ENCODE data around the gene SYNM. TPM values are rescaled to one million over a fixed set of nuclear protein-coding genes. Genes with fewer than 3 reads are reported as not detected.
A peak's percentile ranks its signal among the peaks of the same experiment; 100 is the strongest.

The SYNM gene
- total RNA-seq, 2 donors from 2014 or later: 2.3 to 12.5 TPM

- Mint-ChIP-seq H3K27me3 (ENCODE audit: insufficient read depth) (no peaks in the 10 kb centered on the region), H3K36me3 (ENCODE audit: low read depth) (peaks cover 22% of the 10 kb centered on the region), H3K27ac (no peak overlapping the region), H3K4me3 (no peak overlapping the region), H3K4me1 (peaks cover 53% of the 10 kb centered on the region), H3K9me3 (peaks cover 3% of the 10 kb centered on the region)
- H3K9me3 ChIP-seq (ENCODE audit: control insufficient read depth, low read length): no peaks in the 10 kb centered on the region
- H3K27me3 ChIP-seq (ENCODE audit: control insufficient read depth, insufficient read depth, low read length, poor library complexity, severe bottlenecking): no peaks in the 10 kb centered on the region
- WGBS, 2 experiments (ENCODE audit: insufficient coverage in 1 of 2, insufficient read length in 1 of 2): 80 to 88% methylated on average over 1 to 3 of the region's 3 CpGs
- TF ChIP-seq, protein P1, sequence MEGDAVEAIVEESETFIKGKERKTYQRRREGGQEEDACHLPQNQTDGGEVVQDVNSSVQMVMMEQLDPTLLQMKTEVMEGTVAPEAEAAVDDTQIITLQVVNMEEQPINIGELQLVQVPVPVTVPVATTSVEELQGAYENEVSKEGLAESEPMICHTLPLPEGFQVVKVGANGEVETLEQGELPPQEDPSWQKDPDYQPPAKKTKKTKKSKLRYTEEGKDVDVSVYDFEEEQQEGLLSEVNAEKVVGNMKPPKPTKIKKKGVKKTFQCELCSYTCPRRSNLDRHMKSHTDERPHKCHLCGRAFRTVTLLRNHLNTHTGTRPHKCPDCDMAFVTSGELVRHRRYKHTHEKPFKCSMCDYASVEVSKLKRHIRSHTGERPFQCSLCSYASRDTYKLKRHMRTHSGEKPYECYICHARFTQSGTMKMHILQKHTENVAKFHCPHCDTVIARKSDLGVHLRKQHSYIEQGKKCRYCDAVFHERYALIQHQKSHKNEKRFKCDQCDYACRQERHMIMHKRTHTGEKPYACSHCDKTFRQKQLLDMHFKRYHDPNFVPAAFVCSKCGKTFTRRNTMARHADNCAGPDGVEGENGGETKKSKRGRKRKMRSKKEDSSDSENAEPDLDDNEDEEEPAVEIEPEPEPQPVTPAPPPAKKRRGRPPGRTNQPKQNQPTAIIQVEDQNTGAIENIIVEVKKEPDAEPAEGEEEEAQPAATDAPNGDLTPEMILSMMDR (conservative IDR thresholded peaks at IDR 0.05): no peak
- no peak overlapping the region for H3K9ac ChIP-seq (ENCODE audit: extremely low read depth, low read length, poor library complexity, severe bottlenecking)
- no peak for DNase-seq
- no peak overlapping the region for H3K4me3 ChIP-seq (ENCODE audit: low read length)
- H3K4me1 ChIP-seq (ENCODE audit: control insufficient read depth, insufficient read depth, low read length): peaks cover 15% of the 10 kb centered on the region
- no peak overlapping the region for H3K27ac ChIP-seq (ENCODE audit: low read depth, low read length)
- peaks cover 5% of the 10 kb centered on the region for H3K36me3 ChIP-seq (ENCODE audit: control insufficient read depth, insufficient read depth, low read length)
Observed at GRCh38 chr15:99180086-99180963, 75.4 kb downstream of the SYNM start.

DNA sequence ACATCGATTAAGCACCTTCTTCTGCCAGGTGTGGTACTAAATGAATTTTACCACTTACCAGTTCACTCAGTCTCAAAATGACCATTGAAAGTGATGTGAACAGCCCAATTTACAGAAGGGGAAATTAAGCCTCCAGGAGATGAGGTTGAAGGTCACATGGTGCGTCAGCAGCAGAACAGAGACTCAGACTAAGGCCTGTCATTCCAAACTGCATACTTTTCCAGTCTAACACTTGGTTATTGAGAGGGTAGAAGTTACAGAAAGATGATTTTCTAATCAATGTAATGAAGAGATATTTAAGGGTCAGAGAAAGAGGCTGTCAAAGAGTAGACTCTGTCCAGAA is 76.1 kb downstream of the SYNM start:
- H3K4me3 ChIP-seq (ENCODE audit: low read length): no peak overlapping the region
- no peaks in the 10 kb centered on the region for H3K27me3 ChIP-seq (ENCODE audit: control insufficient read depth, insufficient read depth, low read length, poor library complexity, severe bottlenecking)
- WGBS, 2 experiments (ENCODE audit: insufficient coverage in 1 of 2, insufficient read length in 1 of 2): 83 to 92% methylated on average over 2 of the region's 2 CpGs
- Mint-ChIP-seq H3K27ac (no peak overlapping the region), H3K9me3 (peaks cover 3% of the 10 kb centered on the region), H3K4me3 (no peak overlapping the region), H3K36me3 (ENCODE audit: low read depth) (peaks cover 22% of the 10 kb centered on the region), H3K27me3 (ENCODE audit: insufficient read depth) (no peaks in the 10 kb centered on the region), H3K4me1 (peaks cover 49% of the 10 kb centered on the region)
- no peak for DNase-seq
- H3K36me3 ChIP-seq (ENCODE audit: control insufficient read depth, insufficient read depth, low read length): peaks cover 5% of the 10 kb centered on the region
- peaks cover 14% of the 10 kb centered on the region for H3K4me1 ChIP-seq (ENCODE audit: control insufficient read depth, insufficient read depth, low read length)
- no peak overlapping the region for H3K9ac ChIP-seq (ENCODE audit: extremely low read depth, low read length, poor library complexity, severe bottlenecking)
- no peaks in the 10 kb centered on the region for H3K9me3 ChIP-seq (ENCODE audit: control insufficient read depth, low read length)
- no peak overlapping the region for H3K27ac ChIP-seq (ENCODE audit: low read depth, low read length)
- TF ChIP-seq, protein P1 (conservative IDR thresholded peaks at IDR 0.05): no peak

GRCh38 chr15:99181545-99181971 is 76.7 kb downstream of the SYNM start:
- Histone ChIP-seq H3K4me1 (ENCODE audit: control insufficient read depth, insufficient read depth, low read length) (peaks cover 14% of the 10 kb centered on the region), H3K36me3 (ENCODE audit: control insufficient read depth, insufficient read depth, low read length) (peaks cover 5% of the 10 kb centered on the region), H3K4me3 (ENCODE audit: low read length) (no peak overlapping the region), H3K9me3 (ENCODE audit: control insufficient read depth, low read length) (no peaks in the 10 kb centered on the region), H3K27ac (ENCODE audit: low read depth, low read length) (no peak overlapping the region), H3K9ac (ENCODE audit: extremely low read depth, low read length, poor library complexity, severe bottlenecking) (no peak overlapping the region), H3K27me3 (ENCODE audit: control insufficient read depth, insufficient read depth, low read length, poor library complexity, severe bottlenecking) (no peaks in the 10 kb centered on the region)
- H3K4me3 Mint-ChIP-seq: no peak overlapping the region
- peaks cover 44% of the 10 kb centered on the region for H3K4me1 Mint-ChIP-seq
- H3K27me3 Mint-ChIP-seq (ENCODE audit: insufficient read depth): no peaks in the 10 kb centered on the region
- DNase-seq: no peak
- peaks cover 3% of the 10 kb centered on the region for H3K9me3 Mint-ChIP-seq
- peak overlapping the region; percentile 67 for H3K27ac Mint-ChIP-seq
- 63 to 65% methylated on average over 4 of the region's 4 CpGs for WGBS, 2 experiments (ENCODE audit: insufficient coverage in 1 of 2, insufficient read length in 1 of 2)
- peaks cover 22% of the 10 kb centered on the region for H3K36me3 Mint-ChIP-seq (ENCODE audit: low read depth)
- TF ChIP-seq, protein P1 (conservative IDR thresholded peaks at IDR 0.05): no peak

Measured in endodermal cell (in vitro differentiated cells).